B cell (primary cell): ENCODE results near the gene SHROOM2. TPM values are rescaled to one million over a fixed set of nuclear protein-coding genes. Genes with fewer than 3 reads are reported as not detected.

ENCODE experiments used
- ATAC-seq: fragments of 200-7000 bp; cut with Tn5 transposase; one replicate; pipeline ENCODE4 v1.10.0; 2021; ENCODE audit warnings: low read depth, mild to moderate bottlenecking, moderate number of reproducible peaks, moderate library complexity
- CTCF ChIA-PET: fragments of 350-600 bp; sonication (Branson Sonifier 250); formaldehyde crosslinking; loops from one replicate; lab custom pipeline; 2021; ENCODE audit warnings: antibody characterized with exemption, inconsistent platforms; lab: Charles Lee
- POLR2A ChIA-PET: fragments of 350-600 bp; sonication (Branson Sonifier 250); formaldehyde crosslinking; loops from one replicate; lab custom pipeline; 2021; ENCODE audit warnings: antibody characterized with exemption; lab: Charles Lee
- DNase-seq: peaks from one replicate; pipeline ENCODE4 v3.0.0; 2013
- H2AFZ ChIP-seq: 2 replicates; pipeline ENCODE4 v1.6.1; 2012; ENCODE audit warnings: mild to moderate bottlenecking, low read depth, low read length; ENCODE audit not compliant: insufficient read depth, poor library complexity, severe bottlenecking
- H3K27ac ChIP-seq, 2 donors: 1 replicate in 1 of 2; 2 replicates in 1 of 2; pipeline ENCODE4 v1.5.1; 2012 to 2013; ENCODE audit warnings: low read length in 2 of 2, mild to moderate bottlenecking in 2 of 2, moderate library complexity in 1 of 2
- H3K27me3 ChIP-seq, 4 experiments: fragments of 200-600 bp in 1 of 4; sonication (generic) in 1 of 4; replicated peaks in 1 of 4; 1 replicate in 2 of 4; 2 replicates in 2 of 4; pipeline versions ENCODE4 v1.6.1 to v1.7.0; 2013 to 2016; ENCODE audit warnings: low read length in 3 of 4, mild to moderate bottlenecking in 2 of 4, mixed read lengths in 1 of 4, moderate library complexity in 1 of 4; ENCODE audit not compliant: insufficient read depth in 4 of 4, control insufficient read depth in 3 of 4; ENCODE audit errors: control extremely low read depth in 1 of 4
- H3K36me3 ChIP-seq, 2 experiments: replicated peaks in 1 of 2; 1 replicate in 1 of 2; 2 replicates in 1 of 2; pipeline versions ENCODE4 v1.6.1 to v1.7.1; 2013; ENCODE audit warnings: low read length in 1 of 2; ENCODE audit not compliant: insufficient read depth in 2 of 2, control insufficient read depth in 1 of 2; ENCODE audit errors: control extremely low read depth in 1 of 2, extremely low read depth in 1 of 2
- H3K4me1 ChIP-seq, 2 donors: fragments of 200-600 bp in 1 of 2; sonication (generic) in 1 of 2; 1 replicate in 1 of 2; 2 replicates in 1 of 2; pipeline versions ENCODE4 v1.5.1 to v1.6.1; 2013 to 2017; ENCODE audit warnings: low read length in 2 of 2; ENCODE audit not compliant: control insufficient read depth in 2 of 2, insufficient read depth in 2 of 2
- H3K4me2 ChIP-seq: replicated peaks from 2 replicates; pipeline ENCODE3; 2012; ENCODE audit warnings: mild to moderate bottlenecking, low read depth, low read length; ENCODE audit not compliant: poor library complexity, severe bottlenecking
- H3K4me3 ChIP-seq, 5 experiments: fragments of 200-600 bp in 1 of 5; sonication (generic) in 1 of 5; 1 replicate in 3 of 5; 2 replicates in 2 of 5; pipeline versions ENCODE4 v1.5.1 to v1.7.0; 2011 to 2016; ENCODE audit warnings: low read length in 4 of 5, mild to moderate bottlenecking in 4 of 5, low read depth in 2 of 5, control low read depth in 1 of 5, moderate library complexity in 1 of 5; ENCODE audit not compliant: insufficient read depth in 1 of 5; ENCODE audit errors: control extremely low read depth in 1 of 5, extremely low read depth in 1 of 5
- H3K79me2 ChIP-seq: fragments of 200-600 bp; sonication (generic); one replicate; pipeline ENCODE4 v1.6.0; 2016; ENCODE audit warnings: low read length; ENCODE audit not compliant: control insufficient read depth, insufficient read depth
- H3K9ac ChIP-seq: fragments of 200-600 bp; sonication (generic); 2 replicates; pipeline ENCODE4 v1.6.1; 2017; ENCODE audit warnings: mild to moderate bottlenecking, low read length, moderate library complexity
- H3K9me3 ChIP-seq, 3 donors: one replicate each; pipeline versions ENCODE4 v1.6.1 to v1.7.1; 2013; ENCODE audit warnings: low read length in 2 of 3; ENCODE audit not compliant: control insufficient read depth in 2 of 3, insufficient read depth in 1 of 3; ENCODE audit errors: control extremely low read depth in 1 of 3
- H4K20me1 ChIP-seq: 2 replicates; pipeline ENCODE4 v1.6.0; 2012; ENCODE audit warnings: mild to moderate bottlenecking, low read length; ENCODE audit not compliant: insufficient read depth, control insufficient read depth, poor library complexity, severe bottlenecking
- H3K27ac Mint-ChIP-seq: one replicate; pipeline ENCODE4 v1.8.0; 2021; ENCODE audit warnings: mixed read lengths
- H3K27me3 Mint-ChIP-seq: one replicate; pipeline ENCODE4 v1.8.0; 2021; ENCODE audit warnings: mixed read lengths
- H3K4me1 Mint-ChIP-seq: one replicate; pipeline ENCODE4 v1.8.0; 2021; ENCODE audit warnings: mixed read lengths
- H3K4me3 Mint-ChIP-seq: one replicate; pipeline ENCODE4 v1.8.0; 2021; ENCODE audit warnings: mixed read lengths
- H3K9me3 Mint-ChIP-seq: one replicate; pipeline ENCODE4 v1.8.0; 2022; ENCODE audit warnings: mixed read lengths; ENCODE audit not compliant: insufficient read depth
- EZH2 ChIP-seq: IDR thresholded peaks from 2 replicates; pipeline ENCODE4 v1.6.1; 2012; ENCODE audit warnings: borderline replicate concordance, low read depth, mild to moderate bottlenecking, moderate library complexity, low read length; ENCODE audit not compliant: insufficient read depth, poor library complexity, severe bottlenecking
- WGBS: methylation state at CpG from one replicate; pipeline ENCODE4 v1.1.5; 2013; ENCODE audit warnings: missing lambda C conversion rate; ENCODE audit not compliant: insufficient coverage; 5-methylcytosine and 5-hydroxymethylcytosine counted together
- intact Hi-C: fragments of 100-400 bp; cut with micrococcal nuclease; formaldehyde crosslinking; loops from one replicate; pipeline ENCODE4 v1.10.0; 2022
- polyA plus RNA-seq: library from polyadenylated mRNA; depleted of rRNA; stranded (reverse); fragments of >200 nt; gene quantifications from 2 replicates; pipeline ENCODE4 v1.2.3, GENCODE V29; 2012
- total RNA-seq, 2 donors: library from RNA; stranded (reverse); fragments of 120-200 nt in 1 of 2; gene quantifications; 1 replicate in 1 of 2; 2 replicates in 1 of 2; pipeline versions ENCODE4 v1.2.3 to v1.2.4, GENCODE V29; 2013 to 2022
- TF ChIP-seq, protein P1 (sequence below): fragments of 200-600 bp; IDR thresholded peaks from one replicate; pipeline ENCODE4 v1.8.0; 2022; ENCODE audit warnings: antibody characterized with exemption, mild to moderate bottlenecking

The SHROOM2 gene
- total and polyA plus RNA-seq, 2 donors (not counting 1 experiment from before 2014, with no cell fraction given), result not detected

DNA sequence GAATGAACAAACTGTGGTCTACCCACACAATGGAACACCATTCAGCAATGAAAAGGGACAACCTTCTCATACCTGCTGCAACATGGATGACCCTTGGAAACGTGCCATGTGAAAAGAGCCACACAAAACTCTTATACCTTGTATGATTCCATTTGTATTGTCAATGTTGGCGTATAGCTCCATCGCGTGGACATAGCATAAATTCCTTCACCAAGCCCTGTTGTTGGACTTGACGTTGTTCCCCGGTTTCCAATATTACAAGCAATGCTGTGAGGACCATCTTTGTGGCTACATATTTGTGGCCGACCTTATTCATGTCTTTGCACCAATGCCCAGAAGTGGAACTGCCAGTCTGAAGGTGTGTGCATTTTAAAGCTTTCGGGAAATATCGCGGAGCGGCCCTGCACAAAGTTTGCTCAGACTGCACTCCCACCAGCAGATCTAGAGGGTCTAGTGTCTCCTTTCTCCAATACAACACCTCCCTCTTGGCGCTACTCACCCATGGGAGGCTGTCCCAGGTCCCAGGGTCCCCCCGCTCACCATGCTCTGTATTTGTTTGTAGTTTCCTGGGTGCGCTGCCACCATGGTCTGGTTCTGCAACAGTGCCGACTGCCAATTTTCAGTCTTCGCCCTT lies 180.7 kb downstream of the SHROOM2 start, which contains the start of gene CLDN34:
TSS of gene CLDN34 (plus strand) at position 584 of the 634 bp plus-strand sequence. CDS start at position 584, 0 bp downstream.
- no peak within 1 kb of the TSS for H3K4me3 Mint-ChIP-seq
- ChIA-PET CTCF (no interaction called here), POLR2A (no interaction called here)
- H3K27ac ChIP-seq, result no peak within 1 kb of the TSS
- H3K9ac ChIP-seq, result no peak within 1 kb of the TSS
- TF ChIP-seq EZH2, result no peak
- TF ChIP-seq, protein P1, sequence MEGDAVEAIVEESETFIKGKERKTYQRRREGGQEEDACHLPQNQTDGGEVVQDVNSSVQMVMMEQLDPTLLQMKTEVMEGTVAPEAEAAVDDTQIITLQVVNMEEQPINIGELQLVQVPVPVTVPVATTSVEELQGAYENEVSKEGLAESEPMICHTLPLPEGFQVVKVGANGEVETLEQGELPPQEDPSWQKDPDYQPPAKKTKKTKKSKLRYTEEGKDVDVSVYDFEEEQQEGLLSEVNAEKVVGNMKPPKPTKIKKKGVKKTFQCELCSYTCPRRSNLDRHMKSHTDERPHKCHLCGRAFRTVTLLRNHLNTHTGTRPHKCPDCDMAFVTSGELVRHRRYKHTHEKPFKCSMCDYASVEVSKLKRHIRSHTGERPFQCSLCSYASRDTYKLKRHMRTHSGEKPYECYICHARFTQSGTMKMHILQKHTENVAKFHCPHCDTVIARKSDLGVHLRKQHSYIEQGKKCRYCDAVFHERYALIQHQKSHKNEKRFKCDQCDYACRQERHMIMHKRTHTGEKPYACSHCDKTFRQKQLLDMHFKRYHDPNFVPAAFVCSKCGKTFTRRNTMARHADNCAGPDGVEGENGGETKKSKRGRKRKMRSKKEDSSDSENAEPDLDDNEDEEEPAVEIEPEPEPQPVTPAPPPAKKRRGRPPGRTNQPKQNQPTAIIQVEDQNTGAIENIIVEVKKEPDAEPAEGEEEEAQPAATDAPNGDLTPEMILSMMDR, result no peak
- no peaks in the 10 kb centered on the region for H3K4me1 Mint-ChIP-seq
- H3K4me3 ChIP-seq, result no peak within 1 kb of the TSS
- no peaks in the 10 kb centered on the region for H3K9me3 Mint-ChIP-seq
- no peak within 1 kb of the TSS for H3K27ac Mint-ChIP-seq
- peaks cover 5% of the 10 kb centered on the region for H3K27me3 Mint-ChIP-seq
- no peaks in the 10 kb centered on the region for H3K9me3 ChIP-seq
- no peak for ATAC-seq
- H4K20me1 ChIP-seq, result no peaks in the 10 kb centered on the region
- no peaks in the 10 kb centered on the region for H3K27me3 ChIP-seq
- no peak for DNase-seq
- 96% methylated on average over 4 of the region's 16 CpGs for WGBS
- H3K79me2 ChIP-seq, result no peaks in the 10 kb centered on the region
- H2AFZ ChIP-seq, result no peak within 1 kb of the TSS
- H3K4me2 ChIP-seq, result no peak within 1 kb of the TSS
- no peaks in the 10 kb centered on the region for H3K4me1 ChIP-seq
- intact Hi-C loops, result no loop called here
- H3K36me3 ChIP-seq, result no peaks in the 10 kb centered on the region

DNA sequence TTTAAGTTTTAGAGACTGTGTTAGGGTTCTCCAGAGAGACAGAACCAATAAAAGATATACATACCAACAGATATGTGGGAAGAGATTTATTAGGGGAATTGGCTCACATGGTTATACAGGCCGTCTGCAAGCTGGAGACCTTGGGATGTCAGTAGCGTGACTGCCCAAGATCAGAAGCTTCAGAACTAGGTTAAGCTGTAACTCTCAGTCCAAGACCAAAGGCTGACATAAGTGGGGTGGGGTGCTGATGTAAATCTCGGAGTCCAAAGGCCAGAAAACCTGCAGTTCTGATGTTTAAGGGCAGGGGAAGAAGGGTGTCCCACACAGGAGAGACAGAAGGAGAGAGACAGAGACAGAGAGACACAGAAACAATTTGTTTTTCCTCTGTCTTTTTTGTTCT lies 191.4 kb downstream of the SHROOM2 start:
- H3K27me3 ChIP-seq, result no peaks in the 10 kb centered on the region
- no peak overlapping the region for H3K4me3 ChIP-seq
- ATAC-seq (no peak), DNase-seq (no peak)
- ChIA-PET CTCF (no interaction called here), POLR2A (no interaction called here)
- H2AFZ ChIP-seq, result no peak overlapping the region
- no peaks in the 10 kb centered on the region for H4K20me1 ChIP-seq
- H3K79me2 ChIP-seq, result no peaks in the 10 kb centered on the region
- H3K4me2 ChIP-seq, result no peak overlapping the region
- Mint-ChIP-seq H3K4me1 (peaks cover 21% of the 10 kb centered on the region), H3K27ac (no peak overlapping the region), H3K4me3 (no peak overlapping the region), H3K9me3 (peaks cover 4% of the 10 kb centered on the region), H3K27me3 (no peaks in the 10 kb centered on the region)
- H3K9ac ChIP-seq, result no peak overlapping the region
- 92% methylated on average over 2 of the region's 3 CpGs for WGBS
- H3K9me3 ChIP-seq, result peaks cover 0 to 10% (median 0%) of the 10 kb centered on the region in 3 donors
- intact Hi-C loops, result no loop called here
- H3K27ac ChIP-seq, result no peak overlapping the region
- peaks cover 20 to 25% of the 10 kb centered on the region in 2 donors for H3K4me1 ChIP-seq
- no peak for TF ChIP-seq EZH2
- TF ChIP-seq, protein P1, result no peak
- no peaks in the 10 kb centered on the region for H3K36me3 ChIP-seq
